ENCODE data around the gene EEFSEC.

EEFSEC gene

DNA sequence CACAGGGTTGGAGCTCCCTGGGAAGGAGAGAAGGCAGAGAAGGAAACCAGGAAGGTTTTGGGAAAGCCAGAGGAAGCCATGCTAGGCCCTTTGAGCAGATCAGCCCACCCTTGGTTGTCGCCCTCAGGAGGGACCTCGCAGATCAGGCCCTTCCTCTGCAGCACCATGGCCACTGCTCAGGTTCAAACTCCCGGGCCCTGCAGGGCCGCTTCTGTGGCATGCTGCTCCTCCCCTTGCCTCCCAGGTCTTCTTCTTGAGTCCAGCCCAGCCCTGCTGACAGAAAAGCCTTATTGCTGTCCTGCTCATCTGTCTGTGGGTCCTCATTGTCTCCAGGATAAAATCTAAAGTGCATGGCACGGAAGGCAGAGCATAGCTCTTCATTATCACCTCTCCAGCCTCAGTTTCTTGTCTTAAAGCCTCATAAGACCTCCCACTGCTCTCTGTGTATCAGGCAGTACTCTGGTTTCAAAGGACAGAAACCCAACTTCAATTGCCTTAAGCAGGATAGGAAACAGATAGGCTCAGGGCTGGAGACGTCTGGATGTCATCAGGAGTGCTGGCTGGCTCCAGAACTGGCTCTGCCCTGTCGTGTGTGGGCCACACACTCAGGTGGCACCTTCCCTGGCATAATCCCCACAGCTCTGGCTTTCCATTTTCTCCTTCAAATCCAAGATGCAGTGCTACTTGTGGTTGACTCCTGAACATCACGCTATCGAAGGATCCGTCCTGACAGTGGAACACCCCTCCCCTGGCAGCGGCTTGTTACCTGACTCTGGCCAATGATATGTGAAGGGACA is 118.5 kb downstream of the EEFSEC start:
- Mint-ChIP-seq H3K9me3 (no peaks in the 10 kb centered on the region), H3K4me1 (peaks cover 25% of the 10 kb centered on the region), H3K27me3 (ENCODE audit: low read depth) (no peaks in the 10 kb centered on the region), H3K4me3 (no peak overlapping the region), H3K27ac (peak overlapping the region in 2 of 3 experiments; percentile 30 to 54), H3K36me3 (ENCODE audit: low read depth) (peaks cover 6% of the 10 kb centered on the region)
- TF ChIP-seq, protein P1, sequence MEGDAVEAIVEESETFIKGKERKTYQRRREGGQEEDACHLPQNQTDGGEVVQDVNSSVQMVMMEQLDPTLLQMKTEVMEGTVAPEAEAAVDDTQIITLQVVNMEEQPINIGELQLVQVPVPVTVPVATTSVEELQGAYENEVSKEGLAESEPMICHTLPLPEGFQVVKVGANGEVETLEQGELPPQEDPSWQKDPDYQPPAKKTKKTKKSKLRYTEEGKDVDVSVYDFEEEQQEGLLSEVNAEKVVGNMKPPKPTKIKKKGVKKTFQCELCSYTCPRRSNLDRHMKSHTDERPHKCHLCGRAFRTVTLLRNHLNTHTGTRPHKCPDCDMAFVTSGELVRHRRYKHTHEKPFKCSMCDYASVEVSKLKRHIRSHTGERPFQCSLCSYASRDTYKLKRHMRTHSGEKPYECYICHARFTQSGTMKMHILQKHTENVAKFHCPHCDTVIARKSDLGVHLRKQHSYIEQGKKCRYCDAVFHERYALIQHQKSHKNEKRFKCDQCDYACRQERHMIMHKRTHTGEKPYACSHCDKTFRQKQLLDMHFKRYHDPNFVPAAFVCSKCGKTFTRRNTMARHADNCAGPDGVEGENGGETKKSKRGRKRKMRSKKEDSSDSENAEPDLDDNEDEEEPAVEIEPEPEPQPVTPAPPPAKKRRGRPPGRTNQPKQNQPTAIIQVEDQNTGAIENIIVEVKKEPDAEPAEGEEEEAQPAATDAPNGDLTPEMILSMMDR (IDR thresholded peaks at IDR 0.05; ENCODE audit: unreplicated experiment in 3 of 3): no peak

DNA sequence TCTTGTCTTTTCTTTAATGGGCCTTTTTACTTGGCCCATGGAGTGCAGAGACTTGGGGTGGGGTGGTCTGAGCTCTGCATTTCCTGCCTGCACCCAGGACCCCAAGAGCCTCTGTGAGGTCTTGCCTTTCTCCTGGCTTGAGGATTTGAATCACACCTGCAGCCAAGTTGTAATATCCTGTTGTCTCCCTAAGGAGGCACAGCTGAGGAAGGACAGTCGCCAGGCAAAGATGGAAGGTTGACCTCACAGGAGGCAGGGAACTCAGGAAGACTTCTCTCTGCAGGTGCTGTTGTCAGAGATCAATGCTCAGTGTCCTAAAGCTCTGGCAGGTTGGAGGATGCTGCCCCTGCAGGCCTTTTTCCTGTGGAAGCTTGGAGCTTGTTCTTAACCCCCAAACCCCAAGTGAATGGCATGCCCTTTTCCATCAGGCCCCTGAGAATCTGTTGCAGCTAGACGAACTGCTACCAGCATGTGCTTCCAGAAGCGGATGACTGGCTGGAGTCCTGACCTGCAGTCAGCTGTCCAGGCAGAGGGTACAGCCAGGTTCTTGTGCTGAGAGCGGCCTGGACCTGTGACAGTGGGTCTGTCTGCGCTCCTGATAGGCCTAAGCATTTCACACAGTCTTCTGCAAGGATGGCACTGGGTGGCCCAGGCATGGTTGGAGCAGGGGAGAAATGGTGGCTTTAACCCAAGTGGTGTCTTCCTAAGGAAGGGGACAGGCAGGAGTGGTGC is 120.0 kb downstream of the EEFSEC start:
- Mint-ChIP-seq H3K27ac (peak overlapping the region in 2 of 3 experiments; percentile 53 to 54), H3K27me3 (ENCODE audit: low read depth) (no peaks in the 10 kb centered on the region), H3K36me3 (ENCODE audit: low read depth) (peaks cover 4% of the 10 kb centered on the region), H3K4me1 (peaks cover 29% of the 10 kb centered on the region), H3K4me3 (no peak overlapping the region), H3K9me3 (no peaks in the 10 kb centered on the region)
- TF ChIP-seq, protein P1 (IDR thresholded peaks at IDR 0.05; ENCODE audit: unreplicated experiment in 3 of 3): no peak

DNA sequence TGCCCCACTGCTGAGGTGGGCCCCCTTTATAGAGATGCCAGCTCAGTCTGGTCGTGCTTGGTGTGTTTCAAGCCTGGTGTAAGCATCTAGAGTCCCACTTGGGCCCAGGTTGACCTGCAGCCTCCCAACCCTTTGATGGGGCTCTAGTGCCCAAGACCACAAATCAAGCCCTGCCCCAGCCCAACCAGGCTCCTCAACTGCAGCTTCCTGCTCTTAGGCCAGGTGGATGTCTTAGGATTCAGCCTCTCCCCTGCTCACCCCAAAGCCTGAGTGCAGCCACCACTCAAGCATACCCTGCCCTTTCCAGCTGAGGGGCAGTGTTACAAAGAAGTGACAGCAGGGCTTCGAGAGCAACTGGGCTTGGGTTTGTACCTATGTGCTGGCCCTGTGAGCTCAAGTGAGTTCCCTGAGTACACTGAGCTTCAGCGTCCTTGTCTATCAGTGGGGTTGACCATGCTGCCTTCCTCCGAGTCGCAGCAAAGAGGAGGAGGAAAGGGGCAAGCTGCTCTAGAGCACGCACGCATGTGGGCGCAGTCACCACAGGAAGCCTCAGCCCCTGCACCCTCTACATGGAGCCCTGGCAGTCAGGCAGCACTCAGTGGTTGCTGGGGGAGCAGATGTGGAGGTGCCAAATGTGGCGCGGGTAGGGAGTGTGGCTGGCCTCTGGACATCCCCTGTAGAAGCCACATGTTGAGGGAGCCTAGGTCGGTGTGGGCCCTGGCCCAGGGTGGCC is 120.7 kb downstream of the EEFSEC start:
- Mint-ChIP-seq H3K27ac (peak overlapping the region in 2 of 3 experiments; percentile 50 to 94), H3K4me1 (peaks cover 36% of the 10 kb centered on the region), H3K36me3 (ENCODE audit: low read depth) (no peaks in the 10 kb centered on the region), H3K27me3 (ENCODE audit: low read depth) (no peaks in the 10 kb centered on the region), H3K4me3 (no peak overlapping the region), H3K9me3 (no peaks in the 10 kb centered on the region)
- TF ChIP-seq, protein P1 (IDR thresholded peaks at IDR 0.05; ENCODE audit: unreplicated experiment in 3 of 3): no peak

DNA sequence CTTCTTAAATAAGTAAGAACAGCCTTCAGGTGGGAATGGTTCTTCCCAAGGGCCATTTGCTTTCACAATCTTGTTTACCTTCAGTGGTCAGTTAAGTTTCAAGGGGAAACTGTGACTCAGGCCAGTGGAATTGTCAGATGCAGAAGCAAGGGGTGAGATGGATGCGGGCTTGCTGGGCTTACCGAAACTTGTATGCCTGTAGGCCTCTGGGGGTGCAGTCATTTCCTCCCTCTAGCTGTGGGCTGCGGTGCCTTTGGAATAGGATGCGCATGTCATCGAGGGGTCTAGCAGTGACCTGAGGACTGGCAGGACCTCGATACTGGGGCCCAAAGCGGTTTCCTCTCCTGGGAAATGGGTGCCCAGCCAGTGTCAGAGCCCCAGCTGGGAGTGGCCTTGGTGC is 121.6 kb downstream of the EEFSEC start:
- no peak overlapping the region for H3K4me3 Mint-ChIP-seq
- H3K27me3 Mint-ChIP-seq (ENCODE audit: low read depth): no peaks in the 10 kb centered on the region
- no peaks in the 10 kb centered on the region for H3K36me3 Mint-ChIP-seq (ENCODE audit: low read depth)
- peaks cover 44% of the 10 kb centered on the region for H3K4me1 Mint-ChIP-seq
- no peaks in the 10 kb centered on the region for H3K9me3 Mint-ChIP-seq
- TF ChIP-seq, protein P1 (IDR thresholded peaks at IDR 0.05; ENCODE audit: unreplicated experiment in 3 of 3): no peak
- H3K27ac Mint-ChIP-seq: peak overlapping the region in 2 of 3 experiments; percentile 50 to 94

DNA sequence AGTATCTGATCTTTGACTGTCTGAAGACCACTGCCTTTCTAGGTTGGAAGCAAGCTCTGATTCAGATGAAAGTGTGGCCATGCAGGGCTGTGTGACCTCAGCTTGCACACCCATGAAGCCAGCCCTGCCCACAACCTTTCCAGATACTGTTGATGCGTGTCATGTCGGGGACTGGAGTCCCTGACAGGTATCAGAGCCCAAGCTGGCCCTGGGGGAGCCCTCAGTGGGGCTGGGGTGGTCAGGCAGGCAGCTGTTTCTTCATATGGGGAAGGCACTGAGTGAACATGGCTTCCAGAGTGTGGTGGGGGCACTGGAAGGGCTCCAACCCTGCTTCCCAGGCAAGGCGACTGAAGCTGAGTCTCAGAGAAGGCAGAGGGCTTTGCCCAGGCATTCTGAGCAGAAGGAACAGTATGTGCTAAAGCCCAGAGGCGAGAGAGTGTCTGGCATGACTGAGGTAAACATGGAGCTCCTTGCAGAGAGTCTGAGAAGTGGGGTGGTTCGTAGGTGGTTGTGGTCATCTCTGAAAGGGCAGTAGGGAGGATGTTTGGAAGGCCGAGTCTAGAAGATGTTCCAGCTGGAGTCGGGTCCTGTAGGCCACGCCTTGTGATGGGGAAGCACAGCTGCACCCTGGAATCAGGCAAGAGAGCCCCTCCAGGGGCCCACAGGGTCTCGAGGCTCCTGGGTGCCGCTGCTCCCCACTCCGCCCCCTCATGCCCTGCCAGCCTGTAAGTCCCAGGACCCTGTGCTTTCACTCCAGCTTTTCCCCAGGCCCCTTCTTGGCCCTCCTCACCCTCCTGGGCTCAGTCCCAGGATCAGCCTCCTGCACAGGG is 122.2 kb downstream of the EEFSEC start:
- Mint-ChIP-seq H3K27me3 (ENCODE audit: low read depth) (no peaks in the 10 kb centered on the region), H3K36me3 (ENCODE audit: low read depth) (no peaks in the 10 kb centered on the region), H3K9me3 (no peaks in the 10 kb centered on the region), H3K27ac (peak overlapping the region; percentile 73 to 94 (median 92)), H3K4me3 (no peak overlapping the region), H3K4me1 (peaks cover 51% of the 10 kb centered on the region)
- TF ChIP-seq, protein P1 (IDR thresholded peaks at IDR 0.05; ENCODE audit: unreplicated experiment in 3 of 3): no peak

All from nephron (organoid).